A549 (cell line): ENCODE data around the gene MARCHF10. TPM values are rescaled to one million over a fixed set of nuclear protein-coding genes. Genes with fewer than 3 reads are reported as not detected.
A peak's percentile ranks its signal among the peaks of the same experiment; 100 is the strongest.
"Not testable (repeated sequence)": the region's sequence is repeated elsewhere in the genome, so short reads cannot be mapped to it uniquely, and the experiment has no call there.

Source experiments
- ATAC-seq, 2 experiments: fragments of 200-7000 bp in 1 of 2; fragments of >200 bp in 1 of 2; cut with Nextera tagmentation in 1 of 2; cut with Tn5 transposase in 1 of 2; 3 replicates each; pipeline versions ENCODE4 v1.8.0 to v1.9.1; 2018 to 2020; ENCODE audit warnings: mild to moderate bottlenecking in 1 of 2, moderate library complexity in 1 of 2
- CTCF ChIA-PET: fragments of 300-600 bp; sonication (Branson Sonifier 250); formaldehyde crosslinking; extraction: SDS; loops from one replicate; lab custom pipeline; 2021; ENCODE audit warnings: antibody characterized with exemption, inconsistent platforms; lab: Yijun Ruan, JAX
- POLR2A ChIA-PET: fragments of 350-600 bp; formaldehyde crosslinking; extraction: SDS; loops from one replicate; lab custom pipeline; 2021; ENCODE audit warnings: antibody characterized with exemption, inconsistent platforms; lab: Yijun Ruan, JAX
- DNase-seq, 2 experiments: peaks; one replicate each; pipeline versions ENCODE4 v3.0.0 to v3.0.0-alpha.2; 2011 to 2016; ENCODE audit warnings: low read depth in 1 of 2, low spot score in 1 of 2
- FAIRE-seq: peaks from 2 replicates; lab custom pipeline; 2011; peaks lifted over from hg19 to GRCh38; lab: Jason Lieb, UNC
- H3K27ac ChIP-seq, 2 experiments: fragments of >200 bp; sonication (Bioruptor Twin); formaldehyde crosslinking; 3 replicates each; pipeline ENCODE4 v1.5.1; 2016 to 2017
- H3K4me1 ChIP-seq: fragments of >200 bp; sonication (Bioruptor Twin); formaldehyde crosslinking; 3 replicates; pipeline ENCODE4 v1.6.1; 2016
- H3K4me2 ChIP-seq: fragments of >200 bp; sonication (Bioruptor Twin); formaldehyde crosslinking; 3 replicates; pipeline ENCODE4 v1.6.1; 2016
- H3K4me3 ChIP-seq: fragments of >200 bp; sonication (Bioruptor Twin); formaldehyde crosslinking; 3 replicates; pipeline ENCODE4 v1.5.1; 2016
- H3K9me3 ChIP-seq: fragments of >200 bp; sonication (Bioruptor Twin); formaldehyde crosslinking; 3 replicates; pipeline ENCODE4 v1.6.1; 2016
- ATOH8 ChIP-seq: fragments of 250-450 bp; sonication (Bioruptor Pico); IDR thresholded peaks from 2 replicates; pipeline ENCODE4 v1.5.0; 2020; ENCODE audit warnings: low read depth, mild to moderate bottlenecking, moderate library complexity
- BHLHE40 ChIP-seq: IDR thresholded peaks from 2 replicates; pipeline ENCODE4 v1.6.1; 2012; ENCODE audit warnings: low read depth, low read length, inconsistent platforms
- CBX2 ChIP-seq: fragments of 200-600 bp; sonication (generic); IDR thresholded peaks from 2 replicates; pipeline ENCODE4 v1.6.1; 2016; ENCODE audit warnings: low read depth, mild to moderate bottlenecking, borderline replicate concordance
- CBX8 ChIP-seq: fragments of 200-600 bp; sonication (generic); IDR thresholded peaks from 2 replicates; pipeline ENCODE4 v1.6.1; 2016
- CEBPB ChIP-seq, 2 experiments: fragments of >200 bp in 1 of 2; sonication (Bioruptor Twin) in 1 of 2; formaldehyde crosslinking in 1 of 2; IDR thresholded peaks; 2 replicates each; pipeline ENCODE4 v1.6.1; 2012 to 2016
- CHD4 ChIP-seq: fragments of 200-600 bp; sonication (generic); IDR thresholded peaks from 2 replicates; pipeline ENCODE4 v1.6.1; 2016; ENCODE audit warnings: antibody characterized with exemption, mild to moderate bottlenecking, borderline replicate concordance
- E2F6 ChIP-seq: IDR thresholded peaks from 2 replicates; pipeline ENCODE4 v1.6.1; 2012; ENCODE audit warnings: low read depth, borderline replicate concordance
- EHMT2 ChIP-seq: fragments of 200-600 bp; sonication (generic); IDR thresholded peaks from 2 replicates; pipeline ENCODE4 v1.6.1; 2016; ENCODE audit warnings: antibody characterized with exemption, low read depth, mild to moderate bottlenecking, moderate library complexity
- EP300 ChIP-seq, 2 experiments: fragments of >200 bp; sonication (Bioruptor Twin); formaldehyde crosslinking; IDR thresholded peaks; 2 replicates in 1 of 2; 3 replicates in 1 of 2; pipeline ENCODE4 v1.6.1; 2016 to 2017
- ESRRA ChIP-seq: fragments of 150-350 bp; IDR thresholded peaks from 2 replicates; pipeline ENCODE4 v1.6.1; 2014; ENCODE audit warnings: mild to moderate bottlenecking, low read length, borderline replicate concordance
- FOXS1 ChIP-seq: fragments of 250-450 bp; sonication (Bioruptor Pico); IDR thresholded peaks from 2 replicates; pipeline ENCODE4 v1.5.0; 2020; ENCODE audit warnings: mild to moderate bottlenecking, moderate library complexity
- HOXA7 ChIP-seq: fragments of 250-450 bp; sonication (Bioruptor Pico); IDR thresholded peaks from 2 replicates; pipeline ENCODE4 v1.5.0; 2020; ENCODE audit warnings: mild to moderate bottlenecking, moderate library complexity
- JUN ChIP-seq, 2 experiments: fragments of >200 bp; sonication (Bioruptor Twin); formaldehyde crosslinking; IDR thresholded peaks; 2 replicates in 1 of 2; 3 replicates in 1 of 2; pipeline ENCODE4 v1.6.1; 2016 to 2017
- JUNB ChIP-seq: fragments of >200 bp; sonication (Bioruptor Twin); formaldehyde crosslinking; IDR thresholded peaks from 2 replicates; pipeline ENCODE4 v1.6.1; 2016
- KDM1A ChIP-seq: fragments of 200-600 bp; sonication (generic); IDR thresholded peaks from 2 replicates; pipeline ENCODE4 v1.6.1; 2016; ENCODE audit warnings: low read depth, mild to moderate bottlenecking
- MAZ ChIP-seq: fragments of 150-350 bp; IDR thresholded peaks from 2 replicates; pipeline ENCODE4 v1.6.1; 2014; ENCODE audit warnings: antibody characterized with exemption, low read depth, low read length, borderline replicate concordance
- NFE2L2 ChIP-seq: fragments of 150-350 bp; conservative IDR thresholded peaks from 2 replicates; pipeline ENCODE4 v1.6.1; 2014; ENCODE audit warnings: low read length
- NPAS2 ChIP-seq: fragments of 250-450 bp; sonication (Bioruptor Pico); IDR thresholded peaks from 2 replicates; pipeline ENCODE4 v1.8.0; 2022; ENCODE audit warnings: mild to moderate bottlenecking, moderate library complexity, borderline replicate concordance
- NR3C1 ChIP-seq: fragments of >200 bp; sonication (Bioruptor Twin); formaldehyde crosslinking; IDR thresholded peaks from 3 replicates; pipeline ENCODE4 v1.6.1; 2017
- PBX3 ChIP-seq: IDR thresholded peaks from 2 replicates; pipeline ENCODE4 v1.6.1; 2012
- PHF8 ChIP-seq: fragments of 200-600 bp; sonication (generic); IDR thresholded peaks from 2 replicates; pipeline ENCODE4 v1.6.1; 2016; ENCODE audit warnings: low read depth, mild to moderate bottlenecking, antibody characterized with exemption, moderate library complexity, borderline replicate concordance
- POLR2AphosphoS2 ChIP-seq: conservative IDR thresholded peaks from 2 replicates; pipeline ENCODE4 v1.6.1; 2012; ENCODE audit warnings: low read length, improper control_type of control experiment, inconsistent platforms
- RNF2 ChIP-seq: fragments of 200-600 bp; sonication (generic); IDR thresholded peaks from 2 replicates; pipeline ENCODE4 v1.6.1; 2016; ENCODE audit warnings: low read depth, mild to moderate bottlenecking, antibody characterized with exemption, moderate library complexity, borderline replicate concordance
- SREBF2 ChIP-seq: fragments of 450-650 bp; IDR thresholded peaks from 2 replicates; pipeline ENCODE4 v1.6.1; 2014; ENCODE audit warnings: mild to moderate bottlenecking, moderate library complexity
- TFCP2L1 ChIP-seq: fragments of 250-450 bp; sonication (Bioruptor Pico); IDR thresholded peaks from 2 replicates; pipeline ENCODE4 v1.5.0; 2021; ENCODE audit warnings: mild to moderate bottlenecking
- TP53 ChIP-seq: fragments of 250-450 bp; sonication (Bioruptor Pico); IDR thresholded peaks from 2 replicates; pipeline ENCODE4 v1.5.0; 2021; ENCODE audit warnings: mild to moderate bottlenecking, moderate library complexity
- ZC3H11A ChIP-seq: fragments of 450-650 bp; IDR thresholded peaks from 2 replicates; pipeline ENCODE4 v1.6.1; 2014; ENCODE audit warnings: antibody characterized with exemption, mild to moderate bottlenecking
- ZFP36 ChIP-seq: fragments of 450-650 bp; IDR thresholded peaks from 2 replicates; pipeline ENCODE4 v1.6.1; 2014; ENCODE audit warnings: borderline replicate concordance; ENCODE audit not compliant: partially characterized antibody
- WGBS: methylation state at CpG from one replicate; pipeline ENCODE4 v1.1.6; 2017; ENCODE audit errors: missing lambda C conversion rate; 5-methylcytosine and 5-hydroxymethylcytosine counted together
- polyA plus RNA-seq, 4 experiments: library from polyadenylated mRNA; depleted of rRNA in 3 of 4; stranded (reverse); fragments of >200 nt; fragmentation: RNase III in 1 of 4; extraction: RNeasy Plus Mini Kit Qiagen cat#74134 plus additional on column Dnase treatment in 1 of 4; gene quantifications; 2 replicates in 3 of 4; 3 replicates in 1 of 4; pipeline ENCODE4 v1.2.3, GENCODE V29; 2011 to 2017

Gene MARCHF10
- polyA plus RNA-seq, 2 of the 4 experiments (the other 2 are of a cell fraction): 0.43 to 0.57 TPM

GRCh38 chr17:62854098-62854680 is 46.1 kb upstream of the MARCHF10 start (continued):
- TF ChIP-seq JUNB (no peak), NFE2L2 (no peak), E2F6 (no peak), CBX2 (no peak), TP53 (CRISPR knock-in tag) (no peak)

GRCh38 chr17:62852195-62852594 is 44.1 kb upstream of the MARCHF10 start:
- Histone ChIP-seq H3K4me1 (no peaks in the 10 kb centered on the region), H3K4me2 (no peak overlapping the region), H3K4me3 (no peak overlapping the region), H3K27ac (no peak overlapping the region), H3K9me3 (no peaks in the 10 kb centered on the region)
- 80% methylated on average over 2 of the region's 2 CpGs for WGBS
- no peak for DNase-seq
- POLR2A ChIA-PET: no interaction called here
- no peak for TF ChIP-seq PHF8
- TF ChIP-seq ZC3H11A: no peak
- TF ChIP-seq ATOH8 (CRISPR knock-in tag): no peak
- TF ChIP-seq JUNB: no peak
- TF ChIP-seq NFE2L2: no peak
- no peak for TF ChIP-seq ESRRA
- no peak for TF ChIP-seq MAZ
- no peak for TF ChIP-seq KDM1A
- TF ChIP-seq CBX8: no peak
- no peak; a peak in 1 of 6 replicates for ATAC-seq
- CTCF ChIA-PET: no interaction called here
- FAIRE-seq: no peak

- H3K9me3 ChIP-seq, POLR2A ChIA-PET, H3K4me2 ChIP-seq, H3K27ac ChIP-seq, FAIRE-seq, ATAC-seq, H3K4me1 ChIP-seq, H3K4me3 ChIP-seq, DNase-seq: not testable (repeated sequence)
- CTCF ChIA-PET: interaction anchor here (0.6 to 0.7 kb wide), 2 partner anchors 10 to 24 kb away, joined by 3 to 4 read pairs; no protein-coding TSS in a partner anchor
- WGBS: 82% methylated on average over 10 of the region's 10 CpGs
These were observed 41.7 kb upstream of the MARCHF10 start for GRCh38 chr17:62849591-62850415.

- no peak for DNase-seq
- Histone ChIP-seq H3K4me1 (no peaks in the 10 kb centered on the region), H3K4me3 (no peak overlapping the region), H3K9me3 (no peaks in the 10 kb centered on the region)
- no peak for ATAC-seq
- no peak for TF ChIP-seq ZFP36
- no peak for TF ChIP-seq BHLHE40
- TF ChIP-seq POLR2AphosphoS2: no peak
- TF ChIP-seq HOXA7 (CRISPR knock-in tag): no peak
- TF ChIP-seq RNF2: no peak
- no peak for TF ChIP-seq PBX3
- TF ChIP-seq JUN (IDR thresholded peaks at IDR 0.05): no peak
- TF ChIP-seq E2F6: no peak
- TF ChIP-seq NR3C1: no peak
- TF ChIP-seq CEBPB (IDR thresholded peaks at IDR 0.05): no peak
- no peak for TF ChIP-seq ATOH8 (CRISPR knock-in tag)
- no peak for TF ChIP-seq TFCP2L1
- TF ChIP-seq CHD4: no peak
- no peak for TF ChIP-seq CBX2
- no peak for TF ChIP-seq FOXS1
- no peak for TF ChIP-seq EHMT2
- no peak for TF ChIP-seq NPAS2 (CRISPR knock-in tag)
- TF ChIP-seq EP300 (IDR thresholded peaks at IDR 0.05): no peak
- TF ChIP-seq SREBF2: no peak
- TF ChIP-seq, all 56 proteins: peak for 0
- 81% methylated on average over 5 of the region's 5 CpGs for WGBS
- Histone ChIP-seq H3K27ac (no peak overlapping the region), H3K4me2 (no peak overlapping the region)
- FAIRE-seq: peak; percentile 61
- ChIA-PET POLR2A (no interaction called here), CTCF (interaction anchor here (0.6 to 1.4 kb wide), 3 partner anchors 23 to 133 kb away, joined by 3 read pairs; no protein-coding TSS in a partner anchor)
These were observed 40.2 kb upstream of the MARCHF10 start for GRCh38 chr17:62848334-62848733.
